ENCODE data around the gene SH3PXD2A.

DNA sequence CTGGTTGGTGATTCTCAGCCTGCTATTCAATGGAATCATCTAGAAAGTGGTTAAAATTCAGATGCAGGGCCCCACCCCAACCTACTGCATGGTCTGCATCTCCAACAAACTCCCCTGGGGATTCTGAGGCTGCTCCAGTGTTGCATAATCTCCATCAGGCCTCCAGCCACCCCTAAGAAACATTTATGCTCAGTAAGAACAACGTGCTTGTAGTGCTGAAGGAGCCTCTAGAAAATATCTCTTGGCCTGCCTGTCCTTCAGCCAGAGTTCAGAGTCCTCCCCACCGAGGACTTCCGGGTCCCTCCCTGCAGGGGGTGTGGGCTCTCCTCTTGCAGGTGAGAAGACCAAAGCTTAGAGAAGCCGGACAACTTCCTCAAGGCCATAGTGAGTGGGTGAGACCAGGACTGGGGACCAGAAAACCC is 159.8 kb downstream of the SH3PXD2A start:
- TF ChIP-seq, protein P1, sequence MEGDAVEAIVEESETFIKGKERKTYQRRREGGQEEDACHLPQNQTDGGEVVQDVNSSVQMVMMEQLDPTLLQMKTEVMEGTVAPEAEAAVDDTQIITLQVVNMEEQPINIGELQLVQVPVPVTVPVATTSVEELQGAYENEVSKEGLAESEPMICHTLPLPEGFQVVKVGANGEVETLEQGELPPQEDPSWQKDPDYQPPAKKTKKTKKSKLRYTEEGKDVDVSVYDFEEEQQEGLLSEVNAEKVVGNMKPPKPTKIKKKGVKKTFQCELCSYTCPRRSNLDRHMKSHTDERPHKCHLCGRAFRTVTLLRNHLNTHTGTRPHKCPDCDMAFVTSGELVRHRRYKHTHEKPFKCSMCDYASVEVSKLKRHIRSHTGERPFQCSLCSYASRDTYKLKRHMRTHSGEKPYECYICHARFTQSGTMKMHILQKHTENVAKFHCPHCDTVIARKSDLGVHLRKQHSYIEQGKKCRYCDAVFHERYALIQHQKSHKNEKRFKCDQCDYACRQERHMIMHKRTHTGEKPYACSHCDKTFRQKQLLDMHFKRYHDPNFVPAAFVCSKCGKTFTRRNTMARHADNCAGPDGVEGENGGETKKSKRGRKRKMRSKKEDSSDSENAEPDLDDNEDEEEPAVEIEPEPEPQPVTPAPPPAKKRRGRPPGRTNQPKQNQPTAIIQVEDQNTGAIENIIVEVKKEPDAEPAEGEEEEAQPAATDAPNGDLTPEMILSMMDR (IDR thresholded peaks at IDR 0.05; ENCODE audit: borderline replicate concordance, extremely low read depth, low read length, poor library complexity, severe bottlenecking): no peak
- no peak for TF ChIP-seq EZH2 (IDR thresholded peaks at IDR 0.05; ENCODE audit: borderline replicate concordance, low read depth, low read length, severe bottlenecking)

All from DND-41 (cell line).